ENCODE data around the gene SPIRE1. TPM values are rescaled to one million over a fixed set of nuclear protein-coding genes. Genes with fewer than 3 reads are reported as not detected.

The SPIRE1 gene
- total RNA-seq, 1 donor from 2014 or later: 41.0 TPM

DNA sequence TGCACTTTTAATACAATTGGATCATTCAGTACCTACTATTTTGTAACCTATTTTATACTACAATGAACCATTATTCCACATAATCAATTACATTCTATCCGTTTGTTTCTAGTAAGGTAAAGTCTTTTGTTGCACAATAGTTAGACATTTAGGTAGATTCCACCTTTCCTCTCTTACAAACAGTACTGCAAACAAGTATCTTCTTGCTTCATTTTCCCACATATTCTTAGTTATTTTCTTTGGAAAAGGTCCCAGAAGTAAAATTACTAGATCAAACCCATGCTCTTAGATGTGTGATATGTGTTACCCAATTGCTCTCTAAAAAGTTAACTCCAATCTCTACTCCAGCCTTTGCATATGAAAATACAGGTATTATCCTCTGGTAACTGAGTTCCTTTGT, 49.6 kb downstream of the SPIRE1 start:
- ATAC-seq: no peak
- intact Hi-C loops (cut with micrococcal nuclease): no loop called here
- DNase-seq: no peak

DNA sequence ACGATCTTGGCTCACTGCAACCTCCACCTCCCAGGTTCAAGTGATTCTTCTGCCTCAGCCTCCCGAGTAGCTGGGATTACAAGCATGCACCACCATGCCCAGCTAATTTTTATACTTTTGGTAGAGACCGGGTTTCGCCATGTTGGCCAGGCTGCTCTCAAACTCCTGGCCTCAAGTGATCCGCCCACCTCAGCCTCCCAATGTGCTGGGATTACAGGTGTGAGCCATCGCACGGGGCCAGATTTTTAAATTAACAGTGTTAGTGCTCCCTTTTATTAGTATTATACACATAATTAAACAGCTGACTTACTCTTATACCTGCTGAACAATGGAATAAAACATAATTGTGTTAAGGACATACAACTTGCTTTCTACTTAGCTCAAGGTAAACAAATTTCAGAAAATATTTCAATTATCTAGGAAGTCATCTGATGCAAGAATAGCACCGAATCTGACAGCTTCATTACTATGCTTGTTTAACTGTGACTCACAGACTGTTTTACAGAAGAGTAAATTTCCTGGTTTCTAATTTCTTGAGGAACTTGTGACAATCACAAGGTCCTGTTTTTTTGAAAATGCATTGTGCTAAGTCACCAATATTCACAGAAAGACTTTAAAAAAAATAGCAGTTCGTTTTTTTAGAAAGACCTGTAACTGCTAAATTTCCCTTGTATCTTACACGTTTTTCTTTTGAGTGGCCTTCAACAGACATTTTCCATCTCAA, 51.2 kb downstream of the SPIRE1 start:
- ATAC-seq: peak; percentile 37
- intact Hi-C loops (cut with micrococcal nuclease): no loop called here
- no peak for DNase-seq

DNA sequence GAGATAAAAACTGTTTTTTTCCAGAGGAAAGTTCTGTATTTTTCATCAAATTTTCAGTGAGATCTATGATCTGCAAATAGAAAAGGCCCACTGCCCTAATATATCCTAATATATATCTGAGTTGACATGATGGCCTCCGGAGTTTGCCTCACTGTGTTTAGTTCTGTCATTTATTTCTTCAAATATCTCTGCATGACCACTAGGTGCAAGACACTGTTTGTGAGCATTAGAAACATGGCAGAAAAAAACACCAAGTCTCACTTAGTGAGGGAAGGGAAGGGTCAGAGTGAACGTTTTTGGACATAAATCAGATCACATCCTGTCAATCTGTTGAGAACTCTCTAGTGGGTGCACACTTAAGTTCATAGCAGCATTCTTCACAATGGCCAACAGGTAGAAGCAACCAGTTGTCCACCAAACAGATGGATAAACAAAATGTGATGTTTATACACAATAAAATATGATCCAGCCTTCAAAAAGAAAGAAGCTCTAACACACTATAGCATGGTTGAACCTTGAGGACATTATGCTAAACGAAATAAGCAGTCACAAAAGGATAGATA, 53.4 kb downstream of the SPIRE1 start:
- ATAC-seq (no peak), DNase-seq (no peak)
- intact Hi-C loops (cut with micrococcal nuclease): no loop called here

DNA sequence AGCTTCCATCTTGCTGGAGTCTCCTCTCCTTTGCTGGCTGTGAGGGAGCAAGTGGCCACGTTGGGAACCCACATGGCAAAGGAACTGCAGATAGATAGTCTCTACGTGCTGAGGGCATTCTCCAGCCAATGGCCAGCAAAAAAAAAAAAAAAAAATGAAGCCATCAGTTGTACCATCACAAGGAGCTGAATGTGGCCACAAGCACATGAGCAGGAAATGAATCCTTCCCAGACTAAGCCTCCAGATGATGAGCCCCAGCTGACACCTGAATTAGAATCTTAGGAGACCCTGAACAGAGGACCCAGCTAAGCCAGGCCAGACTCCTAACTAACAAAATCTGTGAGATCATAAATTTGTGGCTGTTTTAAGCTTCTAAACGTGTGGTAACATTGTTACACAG, 57.9 kb downstream of the SPIRE1 start:
- ATAC-seq (no peak), DNase-seq (no peak)
- intact Hi-C loops (cut with micrococcal nuclease): no loop called here

DNA sequence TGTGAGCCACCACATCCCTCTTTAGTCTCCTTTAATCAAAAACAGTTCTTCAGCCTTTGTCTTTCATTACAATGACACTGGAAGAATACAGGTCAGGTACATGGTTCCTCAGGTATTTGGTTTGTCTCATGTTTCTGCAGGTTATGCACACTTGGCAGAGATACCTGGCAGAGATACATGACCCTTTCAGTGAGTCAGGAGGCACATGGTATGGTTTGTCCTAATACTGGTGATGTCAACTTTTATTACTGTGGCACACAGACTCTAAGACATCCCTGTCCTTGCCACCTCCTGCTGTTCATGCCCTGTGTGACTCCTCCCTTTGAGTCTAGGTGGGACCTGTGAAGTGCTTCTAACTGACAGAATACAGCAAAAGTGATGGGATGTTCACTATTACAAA, 58.4 kb downstream of the SPIRE1 start:
- intact Hi-C loops (cut with micrococcal nuclease): no loop called here
- DNase-seq (no peak), ATAC-seq (peak; percentile 9)

DNA sequence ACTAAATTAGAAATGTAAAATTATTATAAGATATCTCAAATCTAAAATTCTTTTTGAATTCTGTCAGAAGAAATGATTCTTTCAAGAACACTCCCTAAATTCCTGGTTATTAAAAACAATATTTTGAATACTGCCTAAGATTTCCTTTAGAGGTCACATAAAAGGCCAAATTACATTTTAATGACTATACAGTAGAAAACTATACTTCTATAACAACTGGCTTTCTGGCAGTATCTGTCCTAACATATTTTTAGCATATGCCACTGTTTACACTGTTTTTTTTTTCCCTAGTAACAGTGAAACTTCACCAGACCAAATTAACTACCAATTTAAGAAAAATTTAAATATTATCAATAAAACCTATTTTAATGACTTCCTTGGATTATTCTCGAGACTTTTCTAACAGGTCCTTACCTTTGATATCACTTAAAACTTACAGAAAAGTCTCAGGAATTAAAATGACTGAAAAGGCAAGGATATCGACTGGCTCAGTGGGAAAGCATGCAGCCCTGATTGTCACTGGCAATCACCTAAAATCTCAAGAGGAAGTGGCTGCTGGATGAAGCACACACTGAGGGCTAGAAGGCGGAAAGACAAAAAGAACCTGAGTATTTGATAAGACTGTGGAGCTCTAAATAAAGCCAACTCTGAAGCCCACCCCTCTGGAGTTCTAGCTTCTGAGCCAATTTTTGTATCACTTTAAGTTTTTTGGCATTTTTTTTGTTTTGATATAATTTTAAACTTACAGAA, 59.6 kb downstream of the SPIRE1 start:
- intact Hi-C loops (cut with micrococcal nuclease): no loop called here
- DNase-seq: no peak

DNA sequence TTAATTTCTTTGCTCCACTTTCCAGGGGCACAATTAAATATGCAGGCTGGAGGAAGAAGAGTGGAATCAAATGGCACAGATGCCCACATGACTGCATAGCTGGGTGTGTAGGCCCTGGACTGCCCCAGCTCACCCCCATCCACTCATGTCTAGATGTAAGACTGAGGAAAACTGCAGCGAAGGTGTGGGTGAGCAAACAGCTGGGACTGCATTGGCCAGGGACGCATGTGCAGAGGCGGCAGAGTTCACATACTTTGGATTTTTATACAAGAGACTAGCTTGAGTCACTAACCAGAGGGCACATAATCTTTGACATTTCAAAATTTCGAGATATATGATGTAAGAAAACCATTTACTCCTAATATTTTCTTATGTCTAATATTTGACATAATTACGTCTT, 60.1 kb downstream of the SPIRE1 start:
- DNase-seq (peak; percentile 36), ATAC-seq (peak; percentile 78)
- intact Hi-C loops (cut with micrococcal nuclease): no loop called here

More for the DNA sequence above, 59.6 kb downstream of the SPIRE1 start:
- peak; percentile 58 for ATAC-seq

DNA sequence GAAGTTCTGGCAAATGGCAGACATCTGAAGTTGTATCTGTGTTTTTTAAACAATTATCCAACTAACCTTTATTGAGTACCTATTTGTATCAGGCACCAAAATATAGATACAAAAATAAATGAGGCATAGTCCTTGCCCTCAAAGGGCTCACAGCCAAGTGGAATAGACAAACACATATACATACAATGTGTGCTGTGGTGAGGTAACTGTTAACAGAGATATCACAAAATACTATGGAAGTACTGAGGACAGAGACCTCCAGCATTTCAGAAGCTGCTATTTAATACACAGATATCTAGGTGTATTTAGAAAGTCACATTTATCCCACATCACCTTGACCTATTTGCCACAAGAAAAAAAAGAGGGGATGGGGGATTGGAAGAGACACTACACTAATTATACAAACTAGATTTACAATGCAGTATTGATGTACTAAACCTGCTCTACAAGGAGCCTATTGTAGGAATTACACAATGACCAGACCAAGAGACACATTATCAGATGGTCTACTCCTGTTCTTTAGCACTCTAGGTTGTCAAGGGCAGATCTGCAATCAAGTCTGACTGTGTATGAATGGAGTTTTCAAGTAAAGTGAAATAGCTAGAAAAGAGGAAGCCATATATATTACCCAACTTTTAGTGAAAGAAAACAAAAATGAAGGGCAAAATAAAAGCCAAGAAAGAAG, 62.2 kb downstream of the SPIRE1 start:
- intact Hi-C loops (cut with micrococcal nuclease): no loop called here
- ATAC-seq: no peak
- DNase-seq: no peak

DNA sequence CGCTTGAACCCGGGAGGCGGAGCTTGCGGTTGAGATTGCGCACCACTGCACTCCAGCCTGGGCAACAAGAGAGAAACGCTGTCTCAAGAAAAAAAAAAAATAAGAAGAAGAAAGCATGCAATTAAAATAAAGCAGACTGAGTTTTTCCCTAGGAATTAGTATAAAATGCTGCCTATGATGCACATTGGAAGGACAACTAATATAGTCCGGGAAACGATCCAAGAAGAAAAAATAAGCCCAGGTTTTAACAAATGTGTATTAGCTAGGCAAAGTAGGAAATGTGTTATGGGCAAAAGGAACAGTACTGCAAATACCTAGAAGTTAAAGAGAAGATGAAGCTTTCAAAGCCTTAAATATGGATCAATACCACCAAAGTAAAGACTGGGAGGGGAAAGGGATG, 64.0 kb downstream of the SPIRE1 start:
- DNase-seq (no peak), ATAC-seq (no peak)
- intact Hi-C loops (cut with micrococcal nuclease): no loop called here

DNA sequence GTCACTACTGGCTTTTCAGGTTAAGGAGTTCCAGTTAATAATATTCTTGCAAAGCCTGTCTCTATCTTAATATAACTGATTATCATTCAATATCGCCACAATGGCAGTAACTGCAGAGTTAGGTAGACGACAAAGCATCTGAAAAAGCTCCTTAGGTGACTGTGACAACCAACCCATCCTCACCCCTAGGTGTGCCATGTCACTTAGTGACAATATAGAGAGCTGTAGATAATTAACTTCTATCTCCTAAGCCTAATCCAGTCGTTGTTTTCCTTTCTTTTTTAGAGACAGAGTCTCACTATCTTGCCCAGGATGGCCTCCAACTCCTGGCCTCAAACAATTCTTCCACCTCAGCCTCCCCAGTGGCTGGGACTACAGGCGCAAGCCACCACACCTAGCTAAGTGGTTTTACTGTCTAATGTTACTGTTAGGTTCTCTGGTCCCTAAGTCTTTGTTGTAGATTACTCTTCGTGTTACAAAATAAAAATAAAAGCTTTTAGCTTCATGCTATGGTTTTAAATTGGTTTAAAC, 65.2 kb downstream of the SPIRE1 start:
- ATAC-seq: no peak
- no peak for DNase-seq
- intact Hi-C loops (cut with micrococcal nuclease): no loop called here

DNA sequence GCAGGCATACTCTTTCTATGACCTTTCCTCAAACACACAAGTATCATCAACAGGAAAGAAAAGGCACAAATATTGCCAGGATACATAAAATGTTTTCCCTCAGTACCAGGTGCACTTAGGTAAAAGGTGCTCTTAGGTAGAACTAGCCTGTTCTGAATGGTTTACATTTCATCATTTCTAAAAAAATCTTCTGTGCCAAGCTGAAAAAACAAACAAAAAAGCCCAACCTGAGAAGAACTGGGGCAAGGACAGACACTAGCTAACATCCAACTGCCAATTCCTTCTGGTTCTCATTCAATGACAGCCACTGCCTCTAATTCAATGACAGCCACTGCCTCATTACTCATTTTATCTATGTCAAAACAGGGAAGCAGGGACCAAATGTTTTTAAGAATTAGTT, 68.5 kb downstream of the SPIRE1 start:
- intact Hi-C loops (cut with micrococcal nuclease): no loop called here
- ATAC-seq (no peak), DNase-seq (no peak)

DNA sequence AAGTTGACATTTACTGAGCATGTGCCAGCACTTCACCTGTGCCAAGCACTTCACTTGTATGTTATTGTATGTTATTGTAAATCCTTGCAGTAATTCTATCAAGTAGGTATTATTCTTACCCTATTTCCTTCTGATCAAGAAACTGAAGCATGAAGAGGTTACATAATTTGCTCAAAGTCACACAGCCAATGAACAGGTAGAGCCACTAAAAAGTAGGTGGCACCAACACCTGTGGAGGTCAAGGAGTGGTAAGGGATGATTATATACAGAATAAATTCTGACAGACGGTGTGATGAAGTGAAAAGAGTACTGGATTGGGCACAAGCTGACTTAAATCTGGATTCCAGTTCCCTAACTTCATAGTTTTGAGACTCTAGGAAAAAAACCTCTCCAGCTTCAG, 71.0 kb downstream of the SPIRE1 start:
- ATAC-seq (no peak), DNase-seq (no peak)
- intact Hi-C loops (cut with micrococcal nuclease): no loop called here

DNA sequence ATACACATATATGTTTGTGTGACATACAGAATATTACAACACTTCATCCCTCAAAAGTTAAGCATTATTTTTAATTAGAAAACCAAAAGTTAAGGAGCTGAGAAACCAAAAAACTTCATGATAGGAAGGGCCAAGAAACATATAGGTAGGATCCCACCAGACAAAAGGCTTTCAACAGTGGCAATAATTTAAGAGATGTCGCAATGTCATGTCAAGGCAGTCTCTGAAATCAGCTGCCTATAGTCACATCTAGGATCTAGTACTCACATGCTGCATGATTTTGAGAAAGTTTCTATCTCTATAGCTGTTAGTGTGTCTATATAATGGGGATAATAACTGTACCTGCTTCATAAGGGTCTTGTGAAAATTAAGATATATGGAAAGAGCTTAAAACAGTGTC, 72.7 kb downstream of the SPIRE1 start:
- no peak for ATAC-seq
- DNase-seq: no peak
- intact Hi-C loops (cut with micrococcal nuclease): no loop called here

DNA sequence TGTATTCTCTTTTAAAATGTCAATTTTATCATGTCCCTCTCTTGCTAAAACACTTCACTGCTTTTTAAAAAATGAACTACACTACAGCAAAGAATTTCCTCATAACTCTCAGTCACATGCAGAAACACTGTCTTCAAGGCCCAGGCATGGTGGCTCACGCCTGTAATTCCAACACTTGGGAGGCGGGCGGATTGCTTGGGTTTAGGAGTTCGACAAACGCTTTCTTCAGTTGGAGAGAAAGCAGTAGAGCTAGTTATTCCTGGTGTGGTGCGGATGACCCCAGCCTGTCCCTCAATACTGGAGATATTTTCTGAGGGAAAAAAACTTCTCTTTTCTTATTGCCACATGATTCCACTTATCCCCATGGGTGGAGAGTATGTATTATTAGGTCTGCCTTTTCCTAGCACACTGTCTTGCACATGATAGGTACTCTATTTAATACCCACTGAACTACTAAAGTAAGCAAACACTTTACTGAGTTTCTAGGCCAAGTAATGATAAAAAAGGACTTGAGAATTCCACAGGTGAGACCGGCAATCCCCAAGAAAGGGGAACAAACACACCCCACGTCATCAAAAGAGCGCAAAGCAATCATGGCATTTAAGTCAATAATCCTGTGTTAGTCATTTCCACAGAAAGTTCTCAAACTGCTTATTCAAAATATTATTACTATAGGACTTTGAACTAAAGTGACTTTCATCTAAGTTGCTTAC, 77.1 kb downstream of the SPIRE1 start:
- intact Hi-C loops (cut with micrococcal nuclease): no loop called here
- no peak for DNase-seq
- no peak for ATAC-seq

DNA sequence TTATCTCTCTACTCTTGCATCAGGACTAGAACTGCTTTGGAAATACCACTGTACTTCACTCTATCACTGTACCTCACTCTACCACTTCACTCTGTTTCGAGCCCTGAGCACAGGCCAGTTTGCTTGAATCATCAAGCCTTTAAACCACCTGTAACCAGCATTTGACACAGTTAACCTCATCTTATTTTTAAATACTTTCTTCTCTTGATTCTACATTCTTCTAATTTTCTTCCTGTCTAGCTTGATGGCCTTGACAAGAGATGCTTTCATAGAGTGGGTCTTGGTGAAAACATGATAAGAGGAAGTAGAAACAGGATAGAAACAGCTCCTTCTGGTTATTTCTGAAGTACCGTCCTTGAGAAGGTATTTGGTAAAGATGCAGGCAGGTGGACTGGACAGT, 78.1 kb downstream of the SPIRE1 start:
- intact Hi-C loops (cut with micrococcal nuclease): no loop called here
- DNase-seq (no peak), ATAC-seq (no peak)

DNA sequence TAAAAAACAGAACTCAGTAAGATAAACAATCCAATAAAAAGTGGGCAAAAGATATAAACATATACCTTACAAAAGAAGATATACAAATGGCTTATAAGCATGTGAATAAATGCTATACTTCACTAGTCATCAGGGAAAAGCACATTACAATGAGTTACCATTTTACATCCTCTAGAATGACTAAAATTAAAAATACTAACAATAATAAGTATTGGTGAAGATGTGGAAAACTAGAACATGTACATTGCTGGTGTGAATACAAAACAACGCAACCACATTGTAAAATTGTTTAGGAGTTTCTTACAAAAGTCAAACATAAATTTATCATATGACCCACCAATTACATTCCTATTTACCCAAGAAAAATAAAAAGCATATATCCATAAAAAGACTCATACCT, 80.1 kb downstream of the SPIRE1 start:
- ATAC-seq (no peak), DNase-seq (no peak)
- intact Hi-C loops (cut with micrococcal nuclease): no loop called here

DNA sequence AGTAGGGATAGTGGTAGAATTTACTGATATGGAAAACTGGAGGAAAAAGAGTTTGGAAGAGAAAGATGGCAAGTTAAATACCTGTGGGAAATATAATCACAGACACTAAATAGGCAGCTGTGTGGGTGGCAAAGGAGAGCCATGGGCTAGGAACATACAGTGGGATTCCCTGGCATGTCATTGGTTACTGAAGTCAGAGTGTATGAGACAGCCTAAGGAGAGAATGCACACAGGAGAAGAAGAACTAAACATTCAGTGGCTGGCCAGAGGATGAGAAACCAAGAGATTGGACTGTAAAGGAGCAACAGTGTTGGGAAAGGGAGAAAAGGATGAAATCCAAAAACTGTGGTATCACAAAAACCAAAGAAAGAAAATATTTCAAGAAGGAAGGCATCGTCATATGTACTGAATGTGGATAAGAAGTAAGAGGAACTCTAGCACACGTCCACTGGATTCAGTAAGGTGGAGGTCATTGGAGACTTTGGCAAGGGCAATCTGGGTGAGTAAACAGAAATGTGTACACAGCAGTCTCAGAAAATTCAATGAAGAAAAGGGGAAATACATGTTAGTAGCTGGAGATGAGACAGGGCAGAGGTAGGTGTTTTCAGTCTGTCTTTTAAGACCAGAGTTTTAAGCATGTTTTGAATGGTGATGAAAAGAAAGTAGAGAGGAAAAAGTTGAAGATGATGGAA, 83.3 kb downstream of the SPIRE1 start:
- intact Hi-C loops (cut with micrococcal nuclease): no loop called here
- DNase-seq (no peak), ATAC-seq (peak; percentile 50)

DNA sequence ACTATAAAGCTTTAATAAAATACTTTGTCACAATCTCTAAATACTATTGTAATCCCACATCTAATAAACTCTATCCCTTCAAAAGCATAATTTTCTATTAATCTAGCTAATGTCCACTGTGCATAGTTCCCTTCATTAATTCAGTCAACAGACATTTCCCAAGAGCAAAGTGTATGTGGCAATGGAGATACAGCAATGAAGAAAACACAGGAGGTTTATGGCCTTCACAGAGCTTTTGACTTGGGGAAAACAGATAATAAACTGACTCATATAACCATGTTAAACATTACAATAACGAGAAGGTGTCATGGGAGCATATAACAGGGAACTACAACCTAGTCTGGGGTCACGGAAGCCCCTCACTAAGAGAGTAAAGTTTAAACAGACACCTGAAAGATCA, 86.3 kb downstream of the SPIRE1 start:
- DNase-seq: no peak
- ATAC-seq: no peak
- intact Hi-C loops (cut with micrococcal nuclease): no loop called here

DNA sequence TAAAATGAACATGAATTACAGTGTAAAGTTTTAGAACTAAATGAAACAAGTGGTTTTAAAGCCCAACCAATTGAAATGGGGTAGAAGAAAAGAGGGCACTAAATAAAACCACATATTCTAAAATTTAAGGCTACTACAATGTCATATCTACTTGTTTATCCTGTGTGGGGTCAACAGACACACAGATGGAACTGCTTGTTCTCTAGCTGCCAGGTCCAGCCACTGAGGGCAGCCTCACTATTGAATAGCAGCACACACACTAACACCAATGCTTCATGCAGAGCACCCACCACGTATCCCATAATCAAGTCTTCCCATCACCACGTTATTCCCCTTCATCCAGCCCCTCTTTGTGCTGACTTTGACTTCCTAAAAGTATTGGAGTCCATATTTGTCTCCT, 88.1 kb downstream of the SPIRE1 start:
- ATAC-seq: no peak
- intact Hi-C loops (cut with micrococcal nuclease): no loop called here
- no peak for DNase-seq

Measured in left ventricle myocardium superior (tissue), 1 donor.